Brain microvascular endothelial cell (primary cell): ENCODE results near the gene CENPK.

Experiments
- DNase-seq: peaks from one replicate; pipeline ENCODE4 v3.0.0-alpha.2; 2020
- H3K27ac ChIP-seq: fragments of 250-450 bp; sonication (Bioruptor Pico); 2 replicates; pipeline ENCODE4 v1.5.1; 2020; ENCODE audit warnings: mild to moderate bottlenecking, moderate library complexity
- H3K27me3 ChIP-seq: fragments of 250-450 bp; sonication (Bioruptor Pico); replicated peaks from 2 replicates; pipeline ENCODE4 v1.5.1; 2020; ENCODE audit warnings: mild to moderate bottlenecking
- H3K36me3 ChIP-seq: fragments of 250-450 bp; sonication (Bioruptor Pico); replicated peaks from 2 replicates; pipeline ENCODE4 v1.5.1; 2020; ENCODE audit warnings: mild to moderate bottlenecking
- H3K4me3 ChIP-seq: 2 replicates; pipeline ENCODE4 v1.5.1; 2011; ENCODE audit warnings: low read depth, mild to moderate bottlenecking, control low read depth, low read length, moderate library complexity
- CTCF ChIP-seq: IDR thresholded peaks from 2 replicates; pipeline ENCODE4 v1.5.1; 2011; ENCODE audit warnings: low read depth, mild to moderate bottlenecking, moderate library complexity, low read length, control low read depth, inconsistent platforms; ENCODE audit errors: missing control alignments
- in situ Hi-C: cut with HindIII; loops from 2 replicates; pipeline ENCODE4 v1.10.0; 2017; ENCODE audit warnings: low sequenced_read_pairs, low pct_ligation_motif_present

Gene CENPK

GRCh38 chr5:65478336-65478735 lies 84.6 kb downstream of the CENPK start:
- no peaks in the 10 kb centered on the region for H3K36me3 ChIP-seq
- H3K27me3 ChIP-seq: no peaks in the 10 kb centered on the region
- TF ChIP-seq CTCF: no peak
- in situ Hi-C loops: no loop called here
- H3K27ac ChIP-seq: peak overlapping the region; percentile 97
- H3K4me3 ChIP-seq: no peak overlapping the region
- DNase-seq: peak; percentile 20

GRCh38 chr5:65475895-65476294 lies 87.1 kb downstream of the CENPK start:
- Histone ChIP-seq H3K36me3 (no peaks in the 10 kb centered on the region), H3K27me3 (no peaks in the 10 kb centered on the region), H3K4me3 (no peak overlapping the region), H3K27ac (no peak overlapping the region)
- TF ChIP-seq CTCF: no peak
- DNase-seq: no peak
- in situ Hi-C loops: no loop called here

- no peaks in the 10 kb centered on the region for H3K36me3 ChIP-seq
- H3K27ac ChIP-seq: no peak overlapping the region
- no peak overlapping the region for H3K4me3 ChIP-seq
- TF ChIP-seq CTCF: no peak
- in situ Hi-C loops: no loop called here
- no peaks in the 10 kb centered on the region for H3K27me3 ChIP-seq
- no peak for DNase-seq
These were observed 87.6 kb downstream of the CENPK start for GRCh38 chr5:65475336-65475735.

GRCh38 chr5:65474130-65474711 lies 88.7 kb downstream of the CENPK start:
- Histone ChIP-seq H3K36me3 (no peaks in the 10 kb centered on the region), H3K27ac (no peak overlapping the region), H3K4me3 (no peak overlapping the region), H3K27me3 (no peaks in the 10 kb centered on the region)
- TF ChIP-seq CTCF: no peak
- DNase-seq: no peak
- in situ Hi-C loops: no loop called here

- peaks cover 3% of the 10 kb centered on the region for H3K36me3 ChIP-seq
- H3K27ac ChIP-seq: no peak overlapping the region
- no peak for DNase-seq
- TF ChIP-seq CTCF: no peak
- in situ Hi-C loops: no loop called here
- H3K4me3 ChIP-seq: no peak overlapping the region
- no peaks in the 10 kb centered on the region for H3K27me3 ChIP-seq
These were observed 94.3 kb downstream of the CENPK start for GRCh38 chr5:65468633-65469032.
